GM10266 (cell line): Measurements from ENCODE around the gene KLHL40.

Experiments
- DNase-seq: peaks from one replicate; pipeline ENCODE4 v3.0.0; 2012; ENCODE audit errors: extremely low spot score
- CTCF ChIP-seq: IDR thresholded peaks from 2 replicates; pipeline ENCODE4 v1.5.1; 2012; ENCODE audit warnings: mild to moderate bottlenecking, low read depth; ENCODE audit not compliant: control insufficient read depth, insufficient read depth; ENCODE audit errors: missing control alignments

The KLHL40 gene

GRCh38 chr3:42686832-42687650 is 1.7 kb downstream of the KLHL40 start:
- no peak for DNase-seq
- TF ChIP-seq CTCF, result no peak

- no peak for TF ChIP-seq CTCF
- DNase-seq, result no peak
Observed at GRCh38 chr3:42688016-42688415, 2.7 kb downstream of the KLHL40 start.

GRCh38 chr3:42688487-42689420 is 3.4 kb downstream of the KLHL40 start:
- TF ChIP-seq CTCF, result no peak
- DNase-seq, result no peak

- no peak for DNase-seq
- TF ChIP-seq CTCF, result no peak
Observed at GRCh38 chr3:42689421-42690014, 4.2 kb downstream of the KLHL40 start.

GRCh38 chr3:42690191-42690590 is 4.9 kb downstream of the KLHL40 start:
- no peak for TF ChIP-seq CTCF

GRCh38 chr3:42690766-42691680 is 5.7 kb downstream of the KLHL40 start:
- TF ChIP-seq CTCF, result no peak
- DNase-seq, result no peak

More at GRCh38 chr3:42690191-42690590, 4.9 kb downstream of the KLHL40 start:
- no peak for DNase-seq
